Measurements from ENCODE around the gene ZMIZ1.
A peak's percentile ranks its signal among the peaks of the same experiment; 100 is the strongest.
"Not testable (repeated sequence)": the region's sequence is repeated elsewhere in the genome, so short reads cannot be mapped to it uniquely, and the experiment has no call there.

The ZMIZ1 gene

GRCh38 chr10:79029478-79030390 is 39.0 kb upstream of the ZMIZ1 start:
- no peak for DNase-seq (ENCODE audit: low spot score)

GRCh38 chr10:79030705-79031104 is 38.1 kb upstream of the ZMIZ1 start:
- DNase-seq (ENCODE audit: low spot score) = no peak

- DNase-seq (ENCODE audit: low spot score) = no peak
These were observed 37.0 kb upstream of the ZMIZ1 start for GRCh38 chr10:79031723-79032122.

DNA sequence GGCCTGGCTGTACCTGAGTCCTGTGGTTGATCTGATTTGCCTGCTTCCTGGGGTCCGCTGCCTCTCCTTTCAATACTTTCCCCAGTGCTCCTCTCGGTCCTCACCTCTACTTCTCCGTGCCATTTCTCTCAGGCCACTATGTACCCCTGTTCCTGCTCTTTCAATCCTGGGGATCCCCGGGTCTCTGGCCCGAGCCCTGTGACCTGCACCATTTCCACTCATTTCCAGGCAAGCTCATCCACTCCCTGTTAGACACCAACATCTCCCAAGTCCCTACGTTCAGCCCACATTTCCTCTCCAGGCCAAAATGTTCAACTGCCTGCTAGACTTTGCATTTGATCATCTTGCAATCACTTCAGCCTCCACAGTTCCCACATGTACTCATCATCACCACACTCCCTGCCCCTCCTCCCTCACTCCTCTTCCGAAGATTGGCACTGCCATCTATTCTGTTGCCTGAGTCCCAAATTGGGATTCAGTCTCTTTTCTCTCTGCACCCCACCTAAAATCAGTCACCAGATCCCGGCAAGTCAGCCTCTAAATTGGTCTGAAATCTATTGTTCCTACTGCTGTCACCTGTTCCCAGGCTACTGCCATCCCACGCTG is 34.4 kb upstream of the ZMIZ1 start:
- no peak for DNase-seq (ENCODE audit: low spot score)

DNA sequence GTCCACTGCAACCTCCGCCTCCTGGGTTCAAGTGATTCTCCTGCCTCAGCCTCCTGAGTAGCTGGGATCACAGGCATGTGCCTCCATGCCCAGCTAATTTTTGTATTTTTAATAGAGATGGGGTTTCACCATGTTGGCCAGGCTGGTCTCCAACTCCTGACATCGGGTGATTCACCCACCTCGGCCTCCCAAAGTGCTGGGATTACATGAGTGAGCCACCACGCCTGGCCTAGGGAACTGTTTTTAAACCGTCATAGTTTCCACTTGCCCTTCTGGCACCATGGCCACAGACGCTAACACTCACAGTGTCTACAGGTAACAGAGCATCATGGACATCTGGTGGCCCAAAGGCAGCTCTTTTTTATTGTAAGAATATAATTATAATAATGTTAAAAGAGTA is 32.4 kb upstream of the ZMIZ1 start:
- not testable (repeated sequence) for DNase-seq (ENCODE audit: low spot score)

GRCh38 chr10:79038104-79038840 is 30.5 kb upstream of the ZMIZ1 start:
- no peak for DNase-seq (ENCODE audit: low spot score)

GRCh38 chr10:79038841-79039201 is 29.9 kb upstream of the ZMIZ1 start:
- DNase-seq (ENCODE audit: low spot score) = peak; percentile 52

DNA sequence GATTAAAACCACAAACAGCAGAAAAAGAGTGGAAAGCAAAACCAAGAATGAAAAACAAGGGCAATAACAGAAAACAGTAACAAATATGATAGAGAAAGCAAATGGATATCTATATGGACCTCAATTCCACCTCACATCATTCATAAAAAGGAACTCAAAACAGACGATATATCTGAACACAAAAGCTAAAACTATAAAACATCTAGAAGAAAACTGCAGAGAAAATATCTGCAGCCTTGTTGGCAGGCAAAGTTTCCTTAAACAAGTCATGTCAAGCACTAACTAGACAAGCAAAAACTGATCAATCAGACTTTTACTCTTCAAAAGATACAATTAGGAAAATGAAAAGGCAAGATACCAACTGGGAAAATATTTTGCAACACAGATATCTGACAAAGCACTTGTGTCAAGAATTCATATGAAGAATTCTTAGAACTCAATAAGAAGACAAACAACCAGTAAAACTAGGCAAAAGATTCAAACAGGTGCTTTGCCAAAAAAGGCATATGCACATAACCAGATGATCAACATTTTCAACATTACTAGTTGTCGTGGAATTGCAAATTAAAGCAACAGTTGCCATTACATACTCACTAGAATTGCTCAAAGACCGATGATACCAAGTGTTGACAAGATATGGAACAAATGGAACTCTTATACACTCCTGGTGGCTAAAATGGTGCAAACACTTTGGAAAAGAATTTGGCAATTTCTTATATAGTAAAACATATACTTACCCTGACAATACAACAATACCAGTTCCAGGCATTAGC is 25.9 kb upstream of the ZMIZ1 start:
- no peak for DNase-seq (ENCODE audit: low spot score)

DNA sequence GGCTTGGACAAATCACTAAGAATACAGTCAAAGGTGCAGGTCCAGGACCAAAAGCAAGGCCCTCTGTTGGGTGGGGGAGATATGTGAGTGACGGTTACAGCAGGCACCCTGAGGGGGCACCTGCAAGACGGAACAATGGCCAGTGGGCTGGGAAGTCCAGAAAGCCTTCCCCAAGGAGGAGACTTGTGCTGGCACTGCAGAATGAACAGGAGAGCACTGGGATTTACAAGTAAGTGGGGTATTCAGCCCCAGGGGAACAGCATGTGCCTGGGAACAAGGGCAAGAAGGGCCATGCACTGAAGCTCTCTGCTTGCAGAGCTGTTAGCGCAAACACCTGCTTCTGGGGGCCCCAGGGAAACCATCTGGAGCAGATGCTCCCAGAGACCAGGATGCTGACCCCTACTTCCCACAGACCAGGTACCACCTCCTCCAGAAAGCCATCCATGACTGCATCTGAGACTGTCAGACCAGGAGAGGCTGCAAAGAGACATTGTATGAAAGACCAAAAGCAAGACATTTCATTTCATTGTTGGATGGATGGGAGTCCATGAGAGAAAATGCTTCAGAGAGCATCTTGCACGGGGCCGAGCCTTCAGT is 24.6 kb upstream of the ZMIZ1 start:
- DNase-seq (ENCODE audit: low spot score) = no peak

- DNase-seq (ENCODE audit: low spot score) = no peak
These were observed 23.9 kb upstream of the ZMIZ1 start for GRCh38 chr10:79044846-79045245.

DNA sequence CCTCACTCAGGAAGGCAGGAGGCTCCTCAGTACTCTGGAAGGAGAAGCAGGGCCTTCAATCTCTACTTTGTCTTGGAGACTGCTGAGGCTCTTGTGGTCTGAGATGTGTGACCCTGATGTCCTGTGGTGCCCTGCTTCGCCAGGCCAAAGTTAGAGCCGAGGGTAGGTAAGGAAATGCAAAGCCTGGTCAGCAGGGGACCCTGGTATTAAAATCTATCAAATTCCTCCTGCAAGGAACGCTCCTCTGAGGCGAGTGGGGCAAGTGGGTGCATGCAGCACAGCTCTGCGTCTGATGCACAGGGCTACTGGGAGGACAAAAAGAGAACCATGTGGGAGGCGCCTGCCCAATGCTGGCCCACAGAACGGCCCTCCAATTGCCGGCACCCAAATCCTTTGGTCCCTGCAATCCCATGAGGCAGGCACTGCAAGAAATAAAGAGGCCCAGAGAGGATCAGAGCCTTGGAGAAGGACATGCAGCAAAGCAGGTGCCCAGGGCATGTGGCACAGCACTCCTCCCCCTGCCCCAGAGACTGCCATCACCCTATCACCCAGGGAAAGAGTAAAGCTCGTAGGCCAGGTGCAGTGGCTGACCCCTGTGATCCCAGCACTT is 23.1 kb upstream of the ZMIZ1 start:
- DNase-seq (ENCODE audit: low spot score) = no peak

DNA sequence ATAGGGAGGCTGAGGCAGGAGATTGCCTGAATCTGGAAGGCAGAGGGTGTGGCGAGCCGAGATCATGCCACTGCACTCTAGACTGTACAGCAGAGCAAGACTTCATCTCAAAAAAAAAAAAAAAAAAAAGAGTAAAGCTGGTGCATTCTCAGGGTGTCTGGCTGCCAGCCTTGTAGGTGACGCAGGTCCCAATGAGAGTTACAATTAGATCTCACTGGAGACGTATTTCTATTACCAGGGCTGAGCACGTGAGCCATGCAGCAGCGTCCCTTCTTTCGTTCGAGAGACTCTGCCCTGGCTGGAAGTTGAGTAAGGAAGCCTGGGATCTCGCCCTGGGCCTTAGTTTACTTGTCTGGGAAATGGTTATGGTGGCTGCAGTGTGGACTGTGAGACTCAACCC is 22.4 kb upstream of the ZMIZ1 start:
- no peak for DNase-seq (ENCODE audit: low spot score)

- DNase-seq (ENCODE audit: low spot score) = no peak
These were observed 21.8 kb upstream of the ZMIZ1 start for GRCh38 chr10:79046741-79047583.

DNA sequence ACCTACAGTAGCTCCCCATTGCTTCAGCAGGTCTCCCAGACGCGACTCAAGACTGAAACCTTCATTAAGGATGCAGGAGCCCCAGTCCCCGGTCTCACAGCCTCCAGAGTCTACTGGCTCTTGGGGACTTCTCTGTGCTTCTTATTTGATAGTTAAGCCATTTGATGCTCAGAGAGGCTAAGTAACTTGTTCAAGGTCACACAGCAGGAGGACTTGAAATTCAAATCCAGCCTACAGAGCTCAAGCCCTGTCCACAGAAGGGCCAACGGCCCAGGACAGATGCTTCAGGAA is 21.2 kb upstream of the ZMIZ1 start:
- no peak for DNase-seq (ENCODE audit: low spot score)

DNA sequence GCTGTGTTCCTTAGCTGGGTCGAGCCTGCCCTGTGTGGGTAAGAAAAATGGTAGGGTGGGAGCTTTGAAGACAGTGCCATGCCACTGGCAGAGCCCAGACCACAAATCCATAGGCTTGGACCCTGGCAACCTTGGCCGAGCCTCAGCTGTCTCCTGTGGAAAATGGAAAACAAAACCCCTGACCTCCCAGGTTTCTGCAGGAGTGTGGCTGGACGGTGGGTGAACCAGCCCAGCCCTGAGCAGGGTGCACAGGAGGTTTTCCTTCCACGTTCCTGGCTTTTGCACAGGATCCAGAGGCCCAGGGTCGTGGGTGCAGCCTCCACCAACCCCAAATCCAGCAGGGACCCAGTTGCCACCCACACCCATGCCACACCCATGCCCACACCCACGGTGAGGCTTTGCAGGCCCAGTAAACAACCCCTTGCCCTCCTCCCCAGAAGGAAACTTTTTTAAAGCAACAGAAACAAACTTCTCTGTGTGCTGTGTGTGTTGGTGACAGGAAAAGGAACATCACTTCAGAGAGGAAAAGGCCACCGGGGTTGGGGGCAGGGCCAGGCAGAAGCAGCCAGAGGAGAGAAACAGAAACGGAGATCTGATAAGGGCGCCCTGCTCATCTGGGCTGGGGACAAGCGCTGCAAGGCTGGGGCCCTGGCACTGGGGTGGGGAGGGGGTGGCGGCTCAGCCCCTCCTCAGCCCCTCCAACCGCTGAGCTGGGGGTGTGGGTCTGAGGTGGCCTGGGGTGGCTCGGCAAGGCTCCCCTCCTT is 20.7 kb upstream of the ZMIZ1 start:
- DNase-seq (ENCODE audit: low spot score) = no peak

DNA sequence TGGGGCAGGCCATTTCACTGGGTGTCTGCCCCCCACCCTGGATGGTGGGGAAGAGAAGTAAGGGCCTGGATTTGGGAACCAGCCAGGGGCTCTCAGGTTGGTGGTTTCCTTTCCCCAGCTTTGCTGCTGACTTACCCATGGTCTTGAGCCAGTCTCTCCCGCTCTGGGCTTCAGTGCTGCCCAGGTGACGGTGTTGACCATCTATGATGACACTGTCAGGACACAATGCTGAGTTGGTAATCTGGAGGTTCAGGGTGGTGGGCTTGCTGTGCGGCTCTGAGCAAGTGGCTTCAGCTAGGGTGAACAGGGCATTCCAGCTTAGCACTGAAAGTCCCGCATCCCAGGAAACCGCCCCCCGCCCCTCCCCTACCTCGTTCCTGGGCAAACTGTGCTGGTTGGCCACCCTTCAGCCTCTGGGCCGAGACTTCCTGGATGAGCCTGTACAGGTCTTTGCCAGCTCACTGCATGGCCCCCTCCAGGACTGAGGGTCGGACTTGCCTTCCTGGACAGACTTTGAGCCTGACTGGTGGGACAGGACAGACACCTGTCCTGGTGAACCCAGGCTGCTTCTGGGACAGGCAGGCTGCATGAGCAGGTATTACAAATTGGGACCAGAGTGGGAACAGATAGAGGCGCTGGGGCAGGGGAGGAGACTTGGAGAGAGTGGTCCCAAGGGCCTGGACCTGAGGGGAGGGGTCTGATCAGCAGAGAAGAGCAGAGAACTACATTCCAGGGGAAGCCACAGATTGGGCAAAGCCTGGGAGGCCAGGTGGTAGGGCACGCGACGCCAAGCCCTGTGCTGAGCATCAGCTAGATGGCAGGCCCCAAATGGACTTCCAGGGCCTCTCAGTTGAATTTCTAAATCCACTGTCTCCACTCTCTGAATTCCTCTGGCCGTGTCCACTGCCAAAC is 19.9 kb upstream of the ZMIZ1 start:
- no peak for DNase-seq (ENCODE audit: low spot score)

GRCh38 chr10:79049931-79050895 is 18.6 kb upstream of the ZMIZ1 start:
- DNase-seq (ENCODE audit: low spot score) = no peak
